Adipose tissue (tissue), 3 donors: ENCODE results near the gene MLLT3. TPM values are rescaled to one million over a fixed set of nuclear protein-coding genes. Genes with fewer than 3 reads are reported as not detected.
"Not testable (repeated sequence)": the region's sequence is repeated elsewhere in the genome, so short reads cannot be mapped to it uniquely, and the experiment has no call there.

Experiments used
- H3K27ac ChIP-seq: one replicate; pipeline ENCODE4 v1.5.1; 2013; ENCODE audit warnings: low read depth, low read length
- WGBS, 3 donors: extraction: QIAGEN DNeasy Blood & Tissue Kit; methylation state at CpG; one replicate each; pipeline ENCODE4 v1.1.7; 2013; 5-methylcytosine and 5-hydroxymethylcytosine counted together
- polyA plus RNA-seq, 3 donors: library from polyadenylated mRNA; stranded (reverse); fragments of 200-250 nt; gene quantifications; one replicate each; pipeline ENCODE4 v1.2.3, GENCODE V29; 2013
- donor health status: healthy with polysubstance abuse.
- donor health status: Bipolar disorder and iron deficiency.
- donor health status: healthy.

The MLLT3 gene
- polyA plus RNA-seq, 3 donors, result 2.5 to 10.7 (median 5.9) TPM

GRCh38 chr9:20606652-20607051 lies 15.6 kb downstream of the MLLT3 start:
- 19 to 33% (median 24%) methylated on average over 2 of the region's 2 CpGs for WGBS, 3 donors
- H3K27ac ChIP-seq, result no peak overlapping the region

- 3 to 18% (median 3%) methylated on average over 5 of the region's 5 CpGs for WGBS, 3 donors
- no peak overlapping the region for H3K27ac ChIP-seq
Measured at GRCh38 chr9:20604562-20604961, 17.7 kb downstream of the MLLT3 start.

- no peak overlapping the region for H3K27ac ChIP-seq
- WGBS, 3 donors, result 54 to 69% (median 56%) methylated on average over 5 of the region's 5 CpGs
Measured at GRCh38 chr9:20603524-20604268, 18.6 kb downstream of the MLLT3 start.

GRCh38 chr9:20601292-20601691 lies 21.0 kb downstream of the MLLT3 start:
- H3K27ac ChIP-seq, result no peak overlapping the region
- 83 to 90% (median 90%) methylated on average over 1 of the region's 1 CpG for WGBS, 3 donors

GRCh38 chr9:20599195-20599594 lies 23.1 kb downstream of the MLLT3 start:
- H3K27ac ChIP-seq, result no peak overlapping the region
- WGBS, 3 donors, result 95 to 100% (median 98%) methylated on average over 3 of the region's 3 CpGs

- 97 to 98% (median 97%) methylated on average over 1 of the region's 1 CpG for whole genome bisulfite sequencing, 3 donors
- H3K27ac ChIP-seq, result no peak overlapping the region
Measured at GRCh38 chr9:20598367-20598766, 23.9 kb downstream of the MLLT3 start.

- no peak overlapping the region for H3K27ac ChIP-seq
Measured at GRCh38 chr9:20597862-20598261, 24.4 kb downstream of the MLLT3 start.

GRCh38 chr9:20594608-20595007 lies 27.7 kb downstream of the MLLT3 start:
- WGBS, 3 donors, result 83 to 94% (median 89%) methylated on average over 3 of the region's 3 CpGs
- H3K27ac ChIP-seq, result no peak overlapping the region

- no peak overlapping the region for H3K27ac ChIP-seq
- 52 to 74% (median 65%) methylated on average over 2 of the region's 2 CpGs for WGBS, 3 donors
Measured at GRCh38 chr9:20593537-20593936, 28.8 kb downstream of the MLLT3 start.

GRCh38 chr9:20593105-20593504 lies 29.2 kb downstream of the MLLT3 start:
- H3K27ac ChIP-seq, result no peak overlapping the region
- WGBS, 3 donors, result 72 to 73% (median 72%) methylated on average over 5 of the region's 5 CpGs

GRCh38 chr9:20592673-20593072 lies 29.6 kb downstream of the MLLT3 start:
- H3K27ac ChIP-seq, result no peak overlapping the region
- 74 to 83% (median 74%) methylated on average over 1 of the region's 1 CpG for WGBS, 3 donors

- H3K27ac ChIP-seq, result no peak overlapping the region
- WGBS, 3 donors, result 86 to 89% (median 87%) methylated on average over 4 of the region's 4 CpGs
Measured at GRCh38 chr9:20591223-20591622, 31.1 kb downstream of the MLLT3 start.

- 87 to 95% (median 94%) methylated on average over 7 of the region's 7 CpGs for WGBS, 3 donors
- no peak overlapping the region for H3K27ac ChIP-seq
Measured at GRCh38 chr9:20584968-20585643, 37.2 kb downstream of the MLLT3 start.

- not testable (repeated sequence) for H3K27ac ChIP-seq
- 92 to 97% (median 93%) methylated on average over 4 of the region's 4 CpGs for WGBS, 3 donors
Measured at GRCh38 chr9:20583088-20583487, 39.2 kb downstream of the MLLT3 start.

GRCh38 chr9:20582150-20582549 lies 40.1 kb downstream of the MLLT3 start:
- 86 to 97% (median 89%) methylated on average over 3 of the region's 3 CpGs for whole genome bisulfite sequencing, 3 donors
- no peak overlapping the region for H3K27ac ChIP-seq

- H3K27ac ChIP-seq, result no peak overlapping the region
- WGBS, 3 donors, result 52 to 70% (median 69%) methylated on average over 2 of the region's 2 CpGs
Measured at GRCh38 chr9:20580673-20581072, 41.6 kb downstream of the MLLT3 start.

- WGBS, 3 donors, result 87 to 93% (median 92%) methylated on average over 2 of the region's 2 CpGs
- H3K27ac ChIP-seq, result no peak overlapping the region
Measured at GRCh38 chr9:20579524-20580314, 42.6 kb downstream of the MLLT3 start.

GRCh38 chr9:20573023-20573422 lies 49.3 kb downstream of the MLLT3 start:
- H3K27ac ChIP-seq, result no peak overlapping the region
- WGBS, 3 donors, result 91 to 95% (median 91%) methylated on average over 4 of the region's 4 CpGs

GRCh38 chr9:20570756-20571155 lies 51.5 kb downstream of the MLLT3 start:
- no peak overlapping the region for H3K27ac ChIP-seq
- WGBS, 3 donors, result 84 to 89% (median 89%) methylated on average over 1 of the region's 1 CpG
